Pancreas (tissue), 10 donors: ENCODE data around the gene MTCL1. TPM values are rescaled to one million over a fixed set of nuclear protein-coding genes. Genes with fewer than 3 reads are reported as not detected.

Experiments used
- ATAC-seq, 4 donors: fragments of 200-7000 bp; cut with Tn5 transposase; one replicate each; pipeline versions ENCODE4 v1.8.0 to v1.9.1; 2020; ENCODE audit warnings: mild to moderate bottlenecking in 4 of 4, moderate library complexity in 4 of 4
- DNase-seq, 6 donors: peaks; one replicate each; pipeline ENCODE4 v3.0.0-alpha.2; 2020
- FAIRE-seq: peaks from 2 replicates; lab custom pipeline; 2012; peaks lifted over from hg19 to GRCh38; lab: Jason Lieb, UNC
- H3K27ac ChIP-seq, 4 donors: fragments of 200-600 bp; sonication (generic); 1 replicate in 3 of 4; 2 replicates in 1 of 4; pipeline versions ENCODE4 v1.5.0 to v1.8.0; 2020
- H3K27me3 ChIP-seq, 4 donors: fragments of 200-600 bp; one replicate each; pipeline ENCODE4 v1.8.0; 2021
- H3K36me3 ChIP-seq, 3 donors: fragments of 200-600 bp; sonication (generic) in 1 of 3; one replicate each; pipeline versions ENCODE4 v1.5.0 to v1.8.0; 2020 to 2021
- H3K4me1 ChIP-seq, 3 donors: fragments of 200-600 bp; one replicate each; pipeline ENCODE4 v1.8.0; 2021
- H3K4me3 ChIP-seq, 4 donors: fragments of 200-600 bp; sonication (generic) in 2 of 4; one replicate each; pipeline versions ENCODE4 v1.5.0 to v1.8.0; 2020 to 2021
- H3K9me3 ChIP-seq, 4 donors: fragments of 200-600 bp; one replicate each; pipeline ENCODE4 v1.8.0; 2021
- CTCF ChIP-seq, 4 donors: fragments of 200-600 bp; sonication (generic) in 3 of 4; IDR thresholded peaks; one replicate each; pipeline versions ENCODE4 v1.5.0 to v1.8.0; 2021; ENCODE audit warnings: antibody characterized with exemption in 4 of 4
- WGBS, 2 donors: extraction: QIAGEN DNeasy Blood & Tissue Kit; methylation state at CpG; one replicate each; pipeline ENCODE4 v1.1.7; 2013; 5-methylcytosine and 5-hydroxymethylcytosine counted together
- intact Hi-C, 3 donors: fragments of 100-400 bp; cut with DNase I; formaldehyde crosslinking; loops; one replicate each; pipeline versions ENCODE4 v1.11.1 to v1.14.2; 2022
- polyA plus RNA-seq, 2 donors: library from polyadenylated mRNA; stranded (reverse); fragments of 200-250 nt; gene quantifications; one replicate each; pipeline ENCODE4 v1.2.3, GENCODE V29; 2013
- total RNA-seq, 6 donors: library from RNA; stranded (reverse); fragmentation: NEBNext Ultra II Directional in 4 of 6; extraction: Animal tissue kit (Norgen Biotek cat#: 25700) in 4 of 6; gene quantifications; one replicate each; pipeline versions ENCODE4 v1.2.1 to v1.2.4, GENCODE V29; 2021 to 2023
- donor health status: healthy with polysubstance abuse.
- donor health status: DM: no; HTN: no; CAD: no; lungs with moderate emphysema.
- donor health status: DM: no; HTN: no; CAD: no.
- donor health status: control.
- donor health status: control.
- donor health status: Bipolar disorder and iron deficiency.
- donor health status: DM: yes; HTN: yes; CAD: no.
- donor health status: DM: no; HTN: no; CAD: no.
- donor health status: DM: no; HTN: no; CAD: no.
- donor health status: DM: yes; HTN: yes; CAD: no.

Gene MTCL1
- total and polyA plus RNA-seq, 8 donors = 9.2 to 18.4 (median 12.9) TPM

DNA sequence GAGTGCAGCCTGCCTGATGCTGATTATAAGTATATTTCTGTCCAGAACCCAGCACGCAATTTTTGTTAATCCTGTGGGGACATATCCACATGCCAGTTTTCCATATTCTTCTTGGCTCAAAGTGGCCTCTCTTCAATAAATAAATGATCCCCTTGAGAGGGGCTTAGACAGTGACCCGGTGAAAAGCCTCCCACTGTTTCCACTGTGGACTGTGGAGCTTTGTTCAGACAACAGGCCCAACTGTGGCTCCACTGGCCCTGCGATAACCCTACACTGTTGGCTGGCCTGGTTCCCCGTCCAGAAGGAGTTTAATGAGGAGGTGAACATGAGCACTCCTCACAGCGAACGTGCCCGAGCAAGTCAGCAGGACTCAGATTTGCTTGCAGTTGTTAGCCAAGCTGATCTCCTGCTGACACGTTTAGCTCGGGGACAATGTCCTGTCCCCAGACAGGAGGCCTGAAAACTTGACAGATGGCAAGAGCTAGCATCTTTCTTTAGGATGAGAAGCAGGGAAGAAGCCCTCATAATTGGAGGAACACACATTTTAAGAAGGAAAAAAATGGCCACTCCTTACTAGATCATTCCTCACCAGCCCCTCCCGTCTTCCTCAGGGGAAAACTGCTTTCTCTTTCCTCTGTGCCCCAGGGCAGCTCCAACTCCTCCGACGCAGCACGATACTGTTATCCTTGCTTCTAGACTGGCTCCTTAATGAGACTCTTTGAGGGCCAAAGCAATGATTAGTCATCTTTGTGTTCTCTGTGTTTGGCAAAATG is 20.0 kb upstream of the MTCL1 start:
- H3K4me3 ChIP-seq = no peak overlapping the region
- intact Hi-C loops = no loop called here
- H3K9me3 ChIP-seq = no peaks in the 10 kb centered on the region
- no peaks in the 10 kb centered on the region for H3K4me1 ChIP-seq
- DNase-seq = no peak
- H3K27me3 ChIP-seq = no peaks in the 10 kb centered on the region
- TF ChIP-seq CTCF (IDR thresholded peaks at IDR 0.05) = no peak
- no peaks in the 10 kb centered on the region for H3K36me3 ChIP-seq
- no peak overlapping the region for H3K27ac ChIP-seq
- WGBS, 2 donors = 84 to 85% methylated on average over 13 of the region's 13 CpGs
- no peak for FAIRE-seq
- peak in 1 of 4 donors; percentile 38 for ATAC-seq

GRCh38 chr18:8685914-8686216 is 19.5 kb upstream of the MTCL1 start:
- intact Hi-C loops = no loop called here
- 94 to 96% methylated on average over 8 of the region's 8 CpGs for WGBS, 2 donors
- H3K4me1 ChIP-seq = no peaks in the 10 kb centered on the region
- ATAC-seq (no peak), DNase-seq (no peak), FAIRE-seq (no peak)
- H3K9me3 ChIP-seq = no peaks in the 10 kb centered on the region
- no peak overlapping the region for H3K4me3 ChIP-seq
- H3K27ac ChIP-seq = no peak overlapping the region
- TF ChIP-seq CTCF (IDR thresholded peaks at IDR 0.05) = no peak
- no peaks in the 10 kb centered on the region for H3K36me3 ChIP-seq
- no peaks in the 10 kb centered on the region for H3K27me3 ChIP-seq

DNA sequence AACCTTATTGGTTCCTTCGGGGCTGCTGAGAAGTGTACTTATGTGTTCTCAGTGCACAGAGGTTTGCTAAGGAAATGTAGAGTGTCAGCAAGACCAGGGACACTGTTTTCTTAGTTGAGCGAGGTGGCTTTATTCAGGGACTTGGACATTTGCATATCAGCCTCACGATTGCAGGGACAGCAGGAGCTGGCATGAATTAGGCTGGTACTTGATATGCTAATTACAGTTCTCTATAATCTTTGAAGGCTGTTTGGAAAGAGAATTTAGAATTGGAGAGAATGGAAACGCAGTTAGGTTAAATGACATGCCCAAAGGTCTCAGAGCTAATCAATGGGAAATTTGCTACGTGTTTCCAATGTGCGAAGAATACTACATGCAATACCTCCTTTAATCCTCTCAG is 18.7 kb upstream of the MTCL1 start:
- no peaks in the 10 kb centered on the region for H3K27me3 ChIP-seq
- no peaks in the 10 kb centered on the region for H3K4me1 ChIP-seq
- intact Hi-C loops = no loop called here
- DNase-seq = no peak
- no peak overlapping the region for H3K27ac ChIP-seq
- H3K4me3 ChIP-seq = no peak overlapping the region
- ATAC-seq = no peak
- no peak for FAIRE-seq
- no peak for TF ChIP-seq CTCF (IDR thresholded peaks at IDR 0.05)
- H3K9me3 ChIP-seq = no peaks in the 10 kb centered on the region
- H3K36me3 ChIP-seq = no peaks in the 10 kb centered on the region
- WGBS, 2 donors = 48 to 58% methylated on average over 6 of the region's 6 CpGs

DNA sequence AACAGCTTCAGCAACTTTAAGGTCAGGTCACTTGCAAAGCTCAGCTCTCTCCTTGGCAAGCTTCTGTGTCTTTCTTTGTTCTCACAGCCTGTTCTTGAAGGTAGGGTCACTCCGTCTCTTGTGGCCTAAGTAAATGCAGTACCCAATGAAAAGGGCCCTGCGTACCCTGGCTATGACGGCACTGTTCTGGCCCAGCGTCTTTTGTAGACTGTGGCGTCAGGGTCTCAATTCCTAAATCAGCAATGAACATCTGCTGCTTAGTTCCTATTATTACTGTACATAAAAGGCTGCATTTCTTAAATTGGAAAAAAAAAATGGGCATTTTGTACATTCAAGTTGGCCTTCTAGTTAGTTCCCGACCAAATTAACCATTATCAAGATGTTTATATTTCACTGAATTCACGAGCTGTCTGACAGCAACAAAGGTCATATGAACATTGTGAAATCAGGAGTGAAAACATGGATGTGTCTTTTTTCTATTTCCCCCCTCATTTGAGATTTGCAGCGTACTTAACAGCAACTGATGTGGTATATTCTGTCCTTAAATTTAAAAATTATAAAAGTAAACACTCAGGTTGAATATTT is 17.0 kb upstream of the MTCL1 start:
- 74 to 80% methylated on average over 8 of the region's 8 CpGs for WGBS, 2 donors
- no peaks in the 10 kb centered on the region for H3K27me3 ChIP-seq
- no peak for FAIRE-seq
- H3K36me3 ChIP-seq = no peaks in the 10 kb centered on the region
- no peaks in the 10 kb centered on the region for H3K9me3 ChIP-seq
- intact Hi-C loops = no loop called here
- no peak overlapping the region for H3K27ac ChIP-seq
- no peak for TF ChIP-seq CTCF (IDR thresholded peaks at IDR 0.05)
- H3K4me1 ChIP-seq = no peaks in the 10 kb centered on the region
- ATAC-seq = no peak
- DNase-seq = no peak
- no peak overlapping the region for H3K4me3 ChIP-seq

- no peaks in the 10 kb centered on the region for H3K9me3 ChIP-seq
- DNase-seq (no peak), FAIRE-seq (no peak), ATAC-seq (no peak)
- TF ChIP-seq CTCF (IDR thresholded peaks at IDR 0.05) = no peak
- 91 to 93% methylated on average over 8 of the region's 8 CpGs for WGBS, 2 donors
- intact Hi-C loops = no loop called here
- no peaks in the 10 kb centered on the region for H3K36me3 ChIP-seq
- H3K4me3 ChIP-seq = no peak overlapping the region
- H3K4me1 ChIP-seq = no peaks in the 10 kb centered on the region
- H3K27me3 ChIP-seq = no peaks in the 10 kb centered on the region
- no peak overlapping the region for H3K27ac ChIP-seq
These were observed 16.5 kb upstream of the MTCL1 start for GRCh38 chr18:8688816-8689215.
